Measurements from ENCODE around the gene PIK3R1. TPM values are rescaled to one million over a fixed set of nuclear protein-coding genes. Genes with fewer than 3 reads are reported as not detected.

The PIK3R1 gene
- total RNA-seq, 3 donors from 2014 or later = 66.7 to 197 (median 74.9) TPM

GRCh38 chr5:68173007-68173406 is 42.5 kb upstream of the PIK3R1 start:
- intact Hi-C loops (cut with DNase I, micrococcal nuclease) = no loop called here
- Histone ChIP-seq H3K4me1 (ENCODE audit: low read depth) (no peaks in the 10 kb centered on the region), H3K4me3 (no peak overlapping the region), H3K9me3 (no peaks in the 10 kb centered on the region), H3K36me3 (ENCODE audit: low read depth) (no peaks in the 10 kb centered on the region)
- ATAC-seq = no peak
- no peak for DNase-seq
- no peak for TF ChIP-seq CTCF (IDR thresholded peaks at IDR 0.05)

GRCh38 chr5:68176253-68176652 is 39.3 kb upstream of the PIK3R1 start:
- DNase-seq (no peak), ATAC-seq (no peak)
- no peak for TF ChIP-seq CTCF (IDR thresholded peaks at IDR 0.05)
- no peaks in the 10 kb centered on the region for H3K9me3 ChIP-seq
- intact Hi-C loops (cut with DNase I, micrococcal nuclease) = no loop called here
- H3K4me3 ChIP-seq = no peak overlapping the region
- no peaks in the 10 kb centered on the region for H3K36me3 ChIP-seq (ENCODE audit: low read depth)
- H3K4me1 ChIP-seq (ENCODE audit: low read depth) = peaks cover 5% of the 10 kb centered on the region

GRCh38 chr5:68176802-68177479 is 38.6 kb upstream of the PIK3R1 start:
- intact Hi-C loops (cut with DNase I, micrococcal nuclease) = no loop called here
- Histone ChIP-seq H3K36me3 (ENCODE audit: low read depth) (no peaks in the 10 kb centered on the region), H3K9me3 (no peaks in the 10 kb centered on the region), H3K4me3 (no peak overlapping the region), H3K4me1 (ENCODE audit: low read depth) (peaks cover 6% of the 10 kb centered on the region)
- no peak for ATAC-seq
- TF ChIP-seq CTCF (IDR thresholded peaks at IDR 0.05) = no peak
- DNase-seq = no peak

- TF ChIP-seq CTCF (IDR thresholded peaks at IDR 0.05) = no peak
Observed at GRCh38 chr5:68177676-68178075, 37.9 kb upstream of the PIK3R1 start.

GRCh38 chr5:68178579-68178978 is 37.0 kb upstream of the PIK3R1 start:
- DNase-seq (no peak), ATAC-seq (no peak)
- TF ChIP-seq CTCF (IDR thresholded peaks at IDR 0.05) = no peak
- Histone ChIP-seq H3K36me3 (ENCODE audit: low read depth) (no peaks in the 10 kb centered on the region), H3K4me3 (no peak overlapping the region), H3K4me1 (ENCODE audit: low read depth) (peaks cover 6% of the 10 kb centered on the region), H3K9me3 (no peaks in the 10 kb centered on the region)
- intact Hi-C loops (cut with DNase I, micrococcal nuclease) = no loop called here

More at GRCh38 chr5:68177676-68178075, 37.9 kb upstream of the PIK3R1 start:
- H3K36me3 ChIP-seq (ENCODE audit: low read depth) = no peaks in the 10 kb centered on the region
- no peak for DNase-seq
- no peak overlapping the region for H3K4me3 ChIP-seq
- intact Hi-C loops (cut with DNase I, micrococcal nuclease) = no loop called here
- no peaks in the 10 kb centered on the region for H3K9me3 ChIP-seq
- ATAC-seq = no peak
- H3K4me1 ChIP-seq (ENCODE audit: low read depth) = peaks cover 6% of the 10 kb centered on the region
